Astrocyte (in vitro differentiated cells and primary cell): ENCODE results near the gene BSN.

Experiments used
- CTCF ChIP-seq: IDR thresholded peaks from 2 replicates; pipeline ENCODE4 v1.5.1; 2011; ENCODE audit warnings: low read depth, mild to moderate bottlenecking, inconsistent platforms, low read length, moderate library complexity; ENCODE audit not compliant: insufficient read depth
- EZH2 ChIP-seq: IDR thresholded peaks from 2 replicates; pipeline ENCODE4 v1.6.1; 2012; ENCODE audit warnings: mild to moderate bottlenecking, low read length, inconsistent platforms; ENCODE audit not compliant: insufficient read depth

DNA sequence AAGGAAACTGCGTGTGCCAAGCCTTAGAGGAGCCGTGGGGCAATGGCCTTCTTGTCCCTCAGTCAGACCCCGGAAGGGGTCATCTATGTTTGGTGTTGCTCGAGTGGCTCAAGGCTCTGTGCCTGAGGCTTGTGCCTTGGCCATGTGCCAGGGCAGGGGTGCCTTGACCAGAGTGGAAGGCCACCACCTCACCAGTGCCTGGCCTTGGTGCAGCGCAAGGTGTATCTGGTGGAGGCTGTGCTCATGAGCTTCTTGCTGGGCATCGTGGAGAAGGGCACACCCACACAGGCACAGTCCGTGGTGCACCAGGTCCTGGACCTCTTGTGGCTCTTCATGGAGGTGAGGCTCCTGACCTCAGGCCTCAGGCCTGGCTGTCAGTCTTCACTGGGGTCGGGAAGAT is 145.7 kb downstream of the BSN start:
- TF ChIP-seq CTCF (no peak), EZH2 (no peak)
